ENCODE results near the gene METTL21C. TPM values are rescaled to one million over a fixed set of nuclear protein-coding genes. Genes with fewer than 3 reads are reported as not detected.

Gene METTL21C
- total RNA-seq: not detected
- long read RNA-seq: 0 reads

- Histone ChIP-seq H3K27ac (no peak within 1 kb of the TSS), H3K4me1 (no peaks in the 10 kb centered on the region), H3K4me3 (no peak within 1 kb of the TSS), H3K9me3 (no peaks in the 10 kb centered on the region), H3K27me3 (peaks cover 4% of the 10 kb centered on the region), H3K36me3 (no peaks in the 10 kb centered on the region)
- no peak for DNase-seq
- no peak for TF ChIP-seq CTCF (IDR thresholded peaks at IDR 0.05)
- intact Hi-C loops (cut with DNase I): no loop called here
- ATAC-seq: no peak
Measured at GRCh38 chr13:102694937-102695336, at the start of gene METTL21C. METTL21C (minus strand) TSS chr13:102695044; CDS start chr13:102694498, 546 bp downstream.

- Histone ChIP-seq H3K4me3 (no peak overlapping the region), H3K36me3 (no peaks in the 10 kb centered on the region), H3K27me3 (no peaks in the 10 kb centered on the region), H3K9me3 (no peaks in the 10 kb centered on the region), H3K4me1 (no peaks in the 10 kb centered on the region), H3K27ac (no peak overlapping the region)
- no peak for DNase-seq
- ATAC-seq: no peak
- no peak for TF ChIP-seq CTCF (IDR thresholded peaks at IDR 0.05)
- intact Hi-C loops (cut with DNase I): no loop called here
Measured at GRCh38 chr13:102742506-102742905, 47.7 kb upstream of the METTL21C start.

- H3K9me3 ChIP-seq: no peaks in the 10 kb centered on the region
- DNase-seq: no peak
- intact Hi-C loops (cut with DNase I): no loop called here
- H3K27ac ChIP-seq: no peak overlapping the region
- no peak overlapping the region for H3K4me3 ChIP-seq
- H3K4me1 ChIP-seq: no peaks in the 10 kb centered on the region
- no peaks in the 10 kb centered on the region for H3K36me3 ChIP-seq
- no peak for TF ChIP-seq CTCF (IDR thresholded peaks at IDR 0.05)
- ATAC-seq: no peak
- H3K27me3 ChIP-seq: no peaks in the 10 kb centered on the region
Measured at GRCh38 chr13:102742101-102742500, 47.3 kb upstream of the METTL21C start.

- ATAC-seq: no peak
- no peak overlapping the region for H3K4me3 ChIP-seq
- intact Hi-C loops (cut with DNase I): no loop called here
- H3K27me3 ChIP-seq: no peaks in the 10 kb centered on the region
- no peaks in the 10 kb centered on the region for H3K36me3 ChIP-seq
- H3K27ac ChIP-seq: no peak overlapping the region
- H3K9me3 ChIP-seq: no peaks in the 10 kb centered on the region
- DNase-seq: no peak
- H3K4me1 ChIP-seq: peaks cover 18% of the 10 kb centered on the region
- TF ChIP-seq CTCF (IDR thresholded peaks at IDR 0.05): no peak
Measured at GRCh38 chr13:102729560-102730270, 34.9 kb upstream of the METTL21C start.

- no peaks in the 10 kb centered on the region for H3K27me3 ChIP-seq
- no peaks in the 10 kb centered on the region for H3K9me3 ChIP-seq
- no peak overlapping the region for H3K27ac ChIP-seq
- H3K36me3 ChIP-seq: no peaks in the 10 kb centered on the region
- TF ChIP-seq CTCF (IDR thresholded peaks at IDR 0.05): no peak
- ATAC-seq (no peak), DNase-seq (no peak)
- H3K4me3 ChIP-seq: no peak overlapping the region
- intact Hi-C loops (cut with DNase I): no loop called here
- H3K4me1 ChIP-seq: peaks cover 18% of the 10 kb centered on the region
Measured at GRCh38 chr13:102726430-102726829, 31.6 kb upstream of the METTL21C start.

All from upper lobe of right lung (tissue), 1 donor.